ENCODE measurements around the gene TMEM183A.
A peak's percentile ranks its signal among the peaks of the same experiment; 100 is the strongest.
"Not testable (repeated sequence)": the region's sequence is repeated elsewhere in the genome, so short reads cannot be mapped to it uniquely, and the experiment has no call there.

TMEM183A gene, protein sequence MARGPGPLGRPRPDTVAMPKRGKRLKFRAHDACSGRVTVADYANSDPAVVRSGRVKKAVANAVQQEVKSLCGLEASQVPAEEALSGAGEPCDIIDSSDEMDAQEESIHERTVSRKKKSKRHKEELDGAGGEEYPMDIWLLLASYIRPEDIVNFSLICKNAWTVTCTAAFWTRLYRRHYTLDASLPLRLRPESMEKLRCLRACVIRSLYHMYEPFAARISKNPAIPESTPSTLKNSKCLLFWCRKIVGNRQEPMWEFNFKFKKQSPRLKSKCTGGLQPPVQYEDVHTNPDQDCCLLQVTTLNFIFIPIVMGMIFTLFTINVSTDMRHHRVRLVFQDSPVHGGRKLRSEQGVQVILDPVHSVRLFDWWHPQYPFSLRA
- 88.2 to 89.4 reads per million in 2 donors for total RNA-seq

DNA sequence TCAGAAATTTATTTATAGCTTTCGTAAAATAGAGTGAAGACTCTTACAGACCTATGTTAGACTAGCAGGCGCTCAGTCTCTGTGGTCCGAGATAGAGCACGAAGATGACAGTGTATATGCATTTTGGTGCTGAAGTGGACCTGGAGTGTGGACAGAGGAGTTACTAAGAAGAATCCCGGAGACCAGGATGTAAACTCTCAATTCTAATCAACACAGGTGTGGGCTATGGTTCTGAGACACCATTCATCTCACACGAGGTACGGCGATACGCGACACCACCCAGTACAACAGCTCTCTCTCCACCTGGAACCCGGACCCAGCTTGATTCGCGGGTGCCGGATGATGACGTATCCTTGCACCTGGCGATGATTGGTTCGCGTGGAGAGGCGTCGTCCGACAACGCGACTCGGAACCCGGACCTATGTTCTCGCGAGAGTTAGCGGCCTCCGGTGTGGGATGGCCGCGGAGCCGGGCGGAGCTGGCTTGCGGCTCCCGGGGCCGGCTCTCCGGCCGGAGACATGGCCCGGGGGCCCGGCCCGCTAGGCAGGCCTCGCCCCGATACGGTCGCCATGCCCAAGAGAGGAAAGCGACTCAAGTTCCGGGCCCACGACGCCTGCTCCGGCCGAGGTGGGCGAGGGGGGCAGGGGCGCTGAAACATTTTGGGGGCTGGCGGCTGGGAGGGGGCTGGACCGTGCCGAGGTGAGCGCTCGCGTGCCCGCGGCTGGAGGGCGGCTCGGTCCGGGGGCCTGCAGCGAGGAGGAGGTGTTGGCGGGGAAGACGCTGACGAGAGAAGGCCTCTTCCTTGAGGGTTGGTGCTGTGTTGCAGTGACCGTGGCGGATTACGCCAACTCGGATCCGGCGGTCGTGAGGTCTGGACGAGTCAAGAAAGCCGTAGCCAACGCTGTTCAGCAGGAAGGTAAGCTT, at the start of gene TMEM183A:
TSS of gene TMEM183A (plus strand) at position 427 of the 924 bp plus-strand sequence. CDS start at position 519, 92 bp downstream.
- DNase-seq, result peak; percentile 67

DNA sequence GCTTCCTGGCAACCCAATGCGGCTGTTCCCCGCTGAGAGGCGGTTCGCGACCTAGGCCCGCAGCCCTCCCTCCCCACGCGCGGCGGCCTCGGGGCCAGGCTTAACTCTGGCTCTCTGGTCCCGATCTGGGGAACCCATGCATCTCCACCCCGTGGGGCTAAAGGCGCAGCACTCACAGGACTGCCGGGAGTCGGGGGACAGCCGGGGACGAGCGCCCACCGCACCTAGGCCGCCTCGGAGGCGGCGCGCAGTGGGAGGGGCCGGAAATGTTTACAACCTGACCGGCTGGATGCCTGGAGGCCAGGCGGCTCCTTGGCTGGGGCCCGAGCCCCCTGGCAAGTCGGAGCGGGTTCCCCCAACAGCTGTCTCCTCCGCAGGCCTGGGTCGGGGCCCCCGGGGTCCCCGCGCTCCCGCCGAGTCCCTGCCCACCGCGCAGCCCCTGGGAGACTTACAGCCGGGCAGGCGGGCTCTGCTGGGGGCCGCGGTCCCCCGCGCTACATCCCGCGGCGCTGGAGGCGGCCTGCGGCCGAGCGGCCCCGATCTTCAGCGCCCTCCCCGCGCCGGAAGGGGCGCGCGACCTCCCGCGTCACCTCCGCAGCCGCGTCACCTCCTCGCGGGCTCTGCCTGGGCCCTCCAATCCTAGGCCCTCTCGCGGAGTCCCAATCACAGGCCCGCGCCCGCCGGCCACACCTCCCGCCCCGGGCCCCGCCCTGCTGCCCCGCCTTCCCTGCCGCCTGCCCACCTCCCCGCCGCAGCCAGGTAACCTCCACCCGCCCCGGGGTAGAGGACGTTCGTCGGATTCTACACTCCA, 49.2 kb upstream of the TMEM183A start, which contains the start of gene ADIPOR1:
TSS of gene ADIPOR1 (minus strand) at position 580 of the 811 bp plus-strand sequence. CDS start 7,242 bp downstream, outside the sequence.
- DNase-seq, result peak; percentile 91

DNA sequence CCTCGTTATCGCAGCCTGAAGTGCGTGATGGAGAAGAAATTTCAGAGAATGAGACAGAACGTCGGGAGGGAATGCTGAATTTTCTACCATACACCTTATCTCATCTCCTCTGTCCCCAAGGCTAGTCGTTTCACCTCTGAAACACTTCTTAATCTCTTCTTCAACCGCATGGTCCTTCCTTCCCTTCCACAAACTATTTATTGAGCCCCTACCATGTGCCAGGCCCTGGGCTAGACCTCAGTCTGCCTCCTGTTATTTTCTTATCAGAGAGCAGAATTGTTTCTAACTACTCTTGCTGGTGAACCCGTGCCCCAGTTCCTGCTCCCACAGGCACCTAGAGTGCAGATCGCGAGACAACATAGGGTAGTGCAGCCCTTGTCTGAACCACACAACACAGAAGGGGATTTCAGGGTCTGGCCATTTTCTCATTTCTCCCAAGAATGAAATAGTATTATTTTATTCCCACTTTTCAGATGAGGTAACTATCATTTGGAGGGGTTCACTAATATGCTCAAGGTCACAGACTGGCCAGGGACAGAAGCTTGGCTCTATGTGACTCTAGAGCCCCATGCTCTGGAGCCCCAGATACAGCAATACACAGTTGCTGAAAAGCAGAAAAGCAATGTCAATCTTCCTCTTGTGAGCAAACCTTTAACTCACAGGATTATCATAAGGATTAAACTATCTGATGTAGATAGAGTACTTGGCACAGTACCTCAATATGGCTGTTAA, 48.5 kb upstream of the TMEM183A start:
- DNase-seq, result no peak

DNA sequence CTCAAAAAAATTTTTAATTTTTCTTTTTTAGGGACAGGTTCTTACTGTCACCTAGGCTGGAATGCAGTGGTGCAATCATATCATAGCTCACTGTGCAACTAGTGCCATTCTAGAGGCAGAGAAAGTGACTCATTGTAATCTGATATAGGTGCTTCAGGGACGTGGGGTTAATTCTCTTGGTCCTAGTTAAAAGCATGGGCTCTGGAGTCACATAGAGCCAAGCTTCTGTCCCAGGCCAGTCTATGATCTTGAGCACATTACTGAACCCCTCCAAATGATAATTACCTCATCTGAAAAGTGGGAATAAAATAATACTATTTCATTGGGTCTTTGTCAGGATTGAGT, 47.9 kb upstream of the TMEM183A start:
- no peak for DNase-seq

DNA sequence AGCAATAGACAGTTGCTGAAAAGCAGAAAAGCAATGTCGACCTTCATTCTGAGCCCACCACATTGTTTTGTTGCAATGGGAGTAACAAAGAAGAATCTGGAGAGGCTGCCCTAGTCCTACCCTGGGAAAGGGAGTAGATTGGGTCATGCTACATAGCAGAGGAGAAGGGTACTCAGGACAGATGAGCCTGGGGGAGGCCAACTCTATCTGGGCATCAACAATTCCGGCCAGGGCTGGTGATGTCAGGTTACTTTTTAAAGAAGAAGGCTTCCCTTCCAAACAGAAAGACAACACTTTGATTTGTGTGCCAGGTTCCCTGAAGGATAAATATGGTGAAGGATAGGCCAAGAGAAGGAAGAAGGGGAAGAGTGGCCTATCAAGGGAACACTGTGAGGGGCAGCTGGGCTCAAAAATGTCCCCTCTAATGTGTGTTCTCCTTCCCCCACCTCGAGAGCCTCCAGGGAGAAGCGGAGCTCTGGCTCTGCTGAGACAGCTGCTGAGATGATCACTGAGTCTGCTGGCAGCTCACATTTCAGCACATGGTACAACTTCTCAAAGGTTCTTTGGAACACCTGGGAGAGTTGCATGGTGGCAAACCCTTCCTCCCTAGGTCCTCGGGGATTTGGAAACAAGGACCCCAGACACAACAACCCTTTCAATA, 45.8 kb upstream of the TMEM183A start:
- no peak for DNase-seq

DNA sequence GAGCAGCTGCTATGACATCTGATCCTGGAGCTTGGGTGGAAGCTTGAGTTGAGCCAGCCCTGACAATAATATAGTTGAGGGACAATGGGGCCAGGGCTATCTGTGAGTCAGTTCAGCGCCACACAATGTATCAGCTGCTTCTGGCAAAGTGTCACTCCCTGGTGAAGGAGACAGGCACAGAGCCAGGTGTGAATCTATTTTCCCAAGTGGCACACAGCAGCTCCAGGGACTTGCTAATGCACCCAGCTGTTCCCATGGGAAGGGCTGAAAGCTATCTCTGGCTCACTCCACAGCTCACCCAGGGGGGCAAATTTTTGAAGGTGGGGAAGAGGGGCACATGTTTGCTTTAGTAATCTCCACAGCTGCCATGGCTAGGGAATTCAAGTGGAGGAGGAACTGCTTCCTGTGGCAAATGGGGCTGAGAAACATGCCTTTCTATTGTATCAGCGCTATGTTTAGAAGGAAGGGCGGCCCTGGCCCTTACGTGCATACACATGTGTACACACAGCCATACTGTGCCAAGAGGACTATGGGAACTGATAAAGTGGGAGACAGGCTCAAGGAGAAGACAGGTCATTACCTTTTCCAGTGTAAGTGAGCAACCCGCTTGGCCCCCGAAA, 42.3 kb upstream of the TMEM183A start:
- no peak for DNase-seq

DNA sequence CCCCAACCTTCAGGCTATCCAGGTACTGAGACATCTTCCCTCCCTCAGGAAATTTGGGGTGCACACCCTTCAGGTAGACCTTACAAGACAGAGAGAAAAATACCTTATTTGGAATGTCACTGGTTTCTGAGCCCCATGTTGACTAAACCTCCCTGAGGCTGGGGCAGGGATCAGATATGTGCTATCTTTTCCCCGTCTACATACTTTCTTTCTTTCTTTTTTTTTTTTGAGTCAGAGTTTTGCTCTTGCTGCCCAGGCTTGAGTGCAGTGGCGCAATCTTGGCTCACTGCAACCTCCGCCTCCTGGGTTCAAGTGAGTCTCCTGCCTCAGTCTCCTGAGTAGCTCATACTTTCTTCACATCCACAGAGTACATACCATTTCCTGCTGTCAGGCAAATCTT, 41.8 kb upstream of the TMEM183A start:
- DNase-seq, result no peak

DNA sequence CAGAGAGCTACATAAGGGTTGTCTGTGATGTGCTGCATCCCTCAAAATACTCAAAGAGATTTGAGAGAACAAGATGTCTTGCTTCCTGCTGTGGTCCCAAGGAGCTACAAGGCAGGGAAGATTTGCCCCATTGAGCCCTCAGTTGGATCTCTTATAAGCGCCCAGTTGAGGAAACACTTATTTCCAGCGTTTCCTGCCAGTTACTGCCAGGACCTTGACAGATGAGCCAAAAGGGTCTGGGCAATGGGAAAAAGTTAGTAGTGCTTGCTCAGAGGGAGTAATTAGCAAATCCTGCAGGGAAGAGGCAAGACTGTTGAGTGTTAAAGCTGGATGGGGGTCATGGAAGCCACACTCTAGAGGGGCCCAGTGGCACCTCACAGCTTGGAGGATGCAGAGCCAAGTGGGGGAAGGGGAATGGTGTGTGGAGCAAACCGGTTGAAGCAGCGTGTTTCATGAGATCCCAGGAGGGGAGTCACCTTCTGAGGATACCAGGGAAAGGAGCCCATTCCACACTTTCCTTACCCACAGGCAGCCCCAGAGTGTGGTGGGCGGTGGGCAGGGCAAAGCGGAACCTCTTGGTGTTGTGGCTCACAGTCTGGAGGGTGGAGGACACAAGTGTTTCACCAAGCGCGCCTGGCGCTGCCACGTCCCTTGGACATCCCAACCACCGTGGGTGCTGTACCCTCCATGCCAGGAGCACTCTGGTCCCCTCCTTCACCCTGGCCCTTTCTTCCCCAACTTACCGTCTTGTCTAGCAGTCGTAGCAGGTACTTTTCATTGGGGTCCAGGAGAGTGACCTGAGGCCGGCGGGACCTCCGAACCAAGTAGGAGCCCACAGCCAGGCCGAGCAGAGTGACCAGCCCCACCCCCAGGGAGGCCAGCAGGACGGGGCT, 40.9 kb upstream of the TMEM183A start:
- no peak for DNase-seq

DNA sequence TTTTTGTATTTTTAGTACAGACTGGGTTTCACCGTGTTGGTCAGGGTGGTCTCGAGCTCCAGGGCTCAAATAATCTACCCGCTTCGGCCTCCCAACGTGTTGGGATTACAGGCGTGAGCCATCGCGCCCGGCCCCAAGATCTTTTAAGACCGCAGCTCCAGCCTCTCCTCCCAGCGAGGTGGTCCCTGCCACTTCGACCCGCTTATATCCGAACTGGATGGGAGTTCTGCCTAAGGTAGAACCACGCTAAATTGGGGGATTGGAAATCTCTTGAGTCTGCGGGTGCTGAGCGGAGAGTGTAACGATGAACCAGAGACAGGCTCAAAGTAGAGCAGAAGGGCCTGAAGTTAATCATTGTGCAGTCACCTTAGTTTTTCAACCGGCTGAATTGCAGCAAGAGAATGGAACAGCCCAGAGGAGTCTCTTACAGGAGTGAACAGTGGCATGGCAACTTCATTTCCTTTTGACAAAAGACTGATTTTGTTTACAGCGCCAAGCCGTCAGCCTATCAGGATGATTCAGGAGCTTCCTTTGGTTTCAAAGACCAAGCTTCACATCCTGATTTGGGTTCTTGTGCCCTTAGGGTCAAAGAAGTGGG, 39.4 kb upstream of the TMEM183A start:
- no peak for DNase-seq

DNA sequence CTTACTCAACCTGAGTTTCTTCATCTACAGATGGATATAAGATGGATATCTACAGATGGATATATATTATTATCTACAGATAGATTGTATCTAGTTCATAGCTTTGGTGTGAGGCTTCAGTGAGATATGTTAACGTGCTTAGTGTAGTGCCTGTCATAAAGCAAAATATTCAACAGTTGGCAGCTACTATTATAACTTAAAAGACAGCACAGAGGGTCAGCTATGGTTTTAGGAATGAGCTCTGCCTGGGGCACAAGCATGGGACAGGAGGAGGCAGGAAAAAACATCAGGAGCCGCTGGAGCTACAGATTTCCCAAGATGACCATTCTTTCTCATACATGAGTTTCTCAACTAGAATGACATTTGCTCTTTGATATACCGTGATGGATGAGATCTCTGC, 38.8 kb upstream of the TMEM183A start:
- no peak for DNase-seq

DNA sequence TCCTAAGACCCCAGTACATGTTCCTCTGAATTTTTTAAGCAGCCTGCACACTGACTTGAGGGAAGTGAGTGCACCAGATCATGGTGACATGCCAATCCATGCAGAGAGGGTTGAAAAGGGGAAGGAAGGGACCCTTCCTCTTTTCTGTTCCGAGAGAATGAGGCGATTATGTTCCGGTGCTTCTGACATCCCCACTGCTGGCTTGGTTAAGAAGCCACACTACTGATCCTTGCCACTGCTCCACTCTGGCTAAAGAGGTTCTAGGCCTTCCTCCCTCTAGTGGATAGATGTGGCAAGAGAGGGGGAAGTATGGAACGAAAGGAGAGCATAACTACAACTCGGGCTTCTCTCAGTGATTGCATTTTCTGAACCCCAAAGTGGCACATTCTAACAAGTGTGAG, 38.3 kb upstream of the TMEM183A start:
- DNase-seq, result no peak

DNA sequence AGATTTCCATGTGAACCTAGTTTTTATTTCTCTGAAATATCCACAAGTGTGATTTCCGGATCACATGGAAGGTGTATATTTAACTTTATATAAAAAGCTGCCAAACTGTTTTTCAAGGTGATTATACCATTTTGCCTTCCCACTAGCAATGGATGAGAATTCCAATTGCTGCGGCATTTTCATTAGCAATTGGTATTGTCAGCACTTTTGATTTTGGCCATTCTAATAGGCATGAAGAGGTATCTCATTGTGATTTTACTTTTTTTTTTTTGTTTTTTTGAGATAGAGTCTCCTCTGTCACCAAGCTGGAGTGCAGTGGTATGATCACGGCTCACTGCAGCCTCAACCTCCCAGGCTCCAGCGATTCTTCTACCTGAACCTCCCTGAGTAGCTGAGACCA, 35.1 kb upstream of the TMEM183A start:
- no peak for DNase-seq

DNA sequence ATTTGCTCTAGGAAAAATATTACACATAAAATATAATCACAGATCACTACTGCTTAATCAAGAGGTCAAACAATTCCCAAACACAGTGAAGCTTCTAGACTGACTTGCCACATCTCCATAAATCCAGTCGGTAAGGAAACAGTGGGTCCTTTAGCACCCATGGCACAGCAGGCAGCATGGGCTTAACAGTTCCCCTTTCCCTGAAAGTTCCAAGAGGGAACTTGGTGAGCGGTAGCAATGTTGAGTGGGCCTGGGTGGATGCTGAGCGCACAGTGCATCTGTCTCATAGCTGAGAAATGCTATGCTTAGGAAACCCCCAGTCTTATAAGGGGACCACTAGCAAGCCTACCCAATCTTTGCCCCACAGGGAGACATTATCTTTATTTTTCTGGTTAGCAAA, 32.3 kb upstream of the TMEM183A start:
- no peak for DNase-seq

DNA sequence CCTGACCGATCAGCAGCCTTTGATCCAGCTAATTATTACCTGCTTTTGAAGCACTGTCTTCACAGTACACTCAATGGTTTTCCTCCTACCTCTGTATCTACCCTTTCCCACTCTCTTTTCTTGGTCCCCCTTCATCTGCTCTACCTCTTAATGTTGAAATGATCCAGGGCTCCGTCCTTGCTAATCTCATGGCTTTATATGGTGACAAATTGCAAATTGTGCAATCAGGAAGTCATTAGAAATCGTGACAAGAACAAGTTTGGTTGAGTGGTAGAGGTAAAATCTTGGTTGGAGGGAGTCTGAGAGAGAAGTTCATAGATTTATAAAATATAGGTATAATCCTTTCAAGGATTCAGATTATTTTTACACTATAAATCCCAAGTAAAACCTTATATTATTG, 30.5 kb upstream of the TMEM183A start:
- DNase-seq, result no peak

DNA sequence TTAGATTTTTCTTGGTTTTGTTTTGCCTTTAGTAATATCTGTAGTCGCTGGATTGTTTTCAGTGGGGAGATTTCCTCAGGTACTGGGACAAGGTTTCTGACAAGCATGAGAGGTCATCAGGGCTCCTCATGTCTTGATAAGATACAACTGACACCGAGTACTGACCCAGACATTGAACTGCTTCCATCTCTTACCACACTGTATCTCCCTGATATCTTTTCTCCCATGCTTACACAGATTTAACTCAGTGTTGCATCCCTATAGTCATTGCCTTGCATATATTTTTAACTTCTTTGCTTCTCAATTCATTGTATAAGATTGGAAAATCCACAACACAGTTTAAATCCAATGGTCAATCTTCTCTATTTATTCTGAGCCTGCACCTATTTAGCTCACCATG, 27.7 kb upstream of the TMEM183A start:
- DNase-seq, result no peak

DNA sequence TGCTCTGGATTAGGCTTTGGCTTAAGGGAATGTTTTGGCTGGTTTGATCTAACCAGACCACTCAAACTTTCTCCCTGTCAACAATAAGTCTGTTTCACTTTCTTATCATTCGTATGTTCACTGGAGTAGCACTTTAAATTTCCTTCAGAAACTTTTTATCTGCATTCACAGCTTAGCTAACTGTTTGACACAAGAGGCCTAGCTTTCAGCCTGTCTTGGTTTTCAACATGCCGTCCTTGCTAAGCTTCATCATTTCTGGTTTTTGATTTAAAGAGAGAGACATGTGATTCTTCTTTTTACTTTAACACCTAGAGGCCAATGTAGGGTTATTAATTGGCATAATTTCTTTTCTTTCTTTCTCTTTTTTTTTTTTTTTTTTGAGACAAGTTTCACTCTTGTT, 25.2 kb upstream of the TMEM183A start:
- DNase-seq, result no peak

DNA sequence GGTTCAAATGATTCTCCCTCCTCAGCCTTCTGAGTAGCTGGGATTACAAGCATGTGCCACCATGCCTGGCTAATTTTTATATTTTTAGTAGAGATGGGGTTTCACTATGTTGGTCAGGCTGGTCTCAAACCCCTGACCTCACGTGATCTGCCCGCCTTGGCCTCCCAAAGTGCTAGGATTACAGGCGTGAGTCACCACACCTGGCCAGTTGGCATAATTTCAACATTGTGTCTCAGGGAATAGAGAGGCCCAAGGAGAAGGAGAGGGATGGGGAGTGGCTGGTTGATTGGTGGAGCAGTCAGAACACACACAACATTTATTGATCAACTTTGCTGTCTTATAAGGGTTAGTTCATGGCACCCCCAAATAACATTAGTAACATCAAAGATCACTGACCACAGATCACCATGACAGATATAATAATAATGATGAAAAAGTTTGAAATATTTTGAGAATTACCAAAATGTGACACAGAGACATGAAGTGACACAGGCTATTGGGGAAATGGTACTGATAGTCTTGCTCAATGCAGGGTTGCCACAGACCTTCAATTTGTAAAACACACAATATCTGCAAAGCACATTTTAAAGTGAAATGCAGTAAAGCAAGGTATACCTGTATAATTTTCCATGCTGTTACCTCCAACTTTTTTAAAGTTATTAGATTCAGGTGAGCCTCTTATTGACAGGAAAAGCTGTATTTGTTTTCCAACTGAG, 24.3 kb upstream of the TMEM183A start:
- DNase-seq, result no peak

DNA sequence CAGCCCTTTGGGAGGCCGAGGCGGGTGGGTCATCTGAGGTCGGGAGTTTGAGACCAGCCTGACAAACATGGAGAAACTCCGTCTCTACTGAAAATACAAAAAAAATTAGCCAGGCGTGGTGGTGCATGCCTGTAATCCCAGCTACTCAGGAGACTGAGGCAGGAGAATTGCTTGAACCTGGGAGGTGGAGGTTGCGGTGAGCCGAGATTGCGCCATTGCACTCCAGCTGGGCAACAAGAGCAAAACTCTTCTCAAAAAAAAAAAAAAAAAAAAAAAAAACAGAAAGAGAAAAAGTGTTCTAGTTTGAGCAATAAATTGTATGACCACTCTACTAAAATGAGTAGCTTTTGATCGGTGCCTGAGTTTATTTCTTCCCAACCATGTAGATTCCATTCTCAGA, 21.1 kb upstream of the TMEM183A start:
- not testable (repeated sequence) for DNase-seq

DNA sequence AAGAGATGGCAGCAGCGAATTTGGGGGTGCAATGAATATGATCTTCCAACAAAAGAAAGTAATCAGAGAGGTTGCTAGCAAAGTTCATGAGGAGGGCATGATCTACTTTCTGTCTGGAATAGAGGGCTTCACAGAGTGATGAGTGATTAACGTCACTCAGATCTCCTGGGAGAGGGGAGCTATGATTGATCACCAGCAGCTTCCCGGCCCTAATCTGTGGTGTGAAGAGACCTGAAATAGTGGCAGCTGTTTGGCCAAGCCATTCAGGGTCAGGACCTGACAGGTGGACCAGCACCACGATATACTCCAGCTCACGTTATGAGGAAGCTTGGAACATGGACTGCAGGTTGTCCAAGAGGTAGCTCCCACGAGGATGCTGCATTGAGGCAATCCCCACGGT, 19.9 kb upstream of the TMEM183A start:
- no peak for DNase-seq

All from activated gamma-delta T cell (primary cell).